ENCODE data around the gene SEMA3D.

The SEMA3D gene

GRCh38 chr7:85185424-85186082 lies 1.3 kb downstream of the SEMA3D start:
- Histone ChIP-seq H3K4ac (ENCODE audit: low read depth, low read length) (no peak overlapping the region), H4K91ac (ENCODE audit: low read depth, low read length) (no peak overlapping the region), H2BK5ac (ENCODE audit: low read depth, low read length, poor library complexity) (no peak overlapping the region), H2AK5ac (ENCODE audit: low read length) (no peak overlapping the region), H2BK12ac (ENCODE audit: low read length) (no peak overlapping the region), H3K36me3 (ENCODE audit: control insufficient read depth in 1 of 2, insufficient read depth in 2 of 2, low read length in 2 of 2) (no peaks in the 10 kb centered on the region), H2BK120ac (ENCODE audit: insufficient read depth, low read length, poor library complexity) (no peak overlapping the region), H2AFZ (ENCODE audit: insufficient read depth, low read length, poor library complexity) (peak overlapping the region; percentile 14), H3K27me3 (ENCODE audit: insufficient read depth, low read length) (no peaks in the 10 kb centered on the region), H3K79me1 (ENCODE audit: low read length) (no peaks in the 10 kb centered on the region), H4K8ac (ENCODE audit: low read depth, low read length) (no peak overlapping the region), H3K4me3 (ENCODE audit: low read depth, low read length) (peak overlapping the region; percentile 76), H3K18ac (ENCODE audit: low read length) (no peak overlapping the region), H3K79me2 (ENCODE audit: control insufficient read depth, insufficient read depth, low read length, poor library complexity) (no peaks in the 10 kb centered on the region), H3K27ac (ENCODE audit: low read depth, low read length) (no peak overlapping the region), H3K9me3 (ENCODE audit: insufficient read depth, low read depth, low read length) (no peaks in the 10 kb centered on the region), H3K4me1 (ENCODE audit: control insufficient read depth in 1 of 2, insufficient read depth in 2 of 2, low read length in 2 of 2) (no peaks in the 10 kb centered on the region), H3K4me2 (ENCODE audit: low read length) (peak overlapping the region; percentile 99), H3K14ac (ENCODE audit: low read length) (no peak overlapping the region), H4K12ac (ENCODE audit: low read depth, low read length) (no peak overlapping the region), H3K23ac (ENCODE audit: low read length) (no peak overlapping the region), H3K9ac (ENCODE audit: low read length) (no peak overlapping the region)
- DNase-seq, result peak in 1 of 2 donors; percentile 3
- no CpG with 5 or more reads among the region's 39 CpGs for WGBS (ENCODE audit: extremely low coverage, insufficient coverage, insufficient read length)

- no peaks in the 10 kb centered on the region for H3K9me3 ChIP-seq (ENCODE audit: insufficient read depth, low read depth, low read length)
- no peaks in the 10 kb centered on the region for H3K79me2 ChIP-seq (ENCODE audit: control insufficient read depth, insufficient read depth, low read length, poor library complexity)
- H3K27me3 ChIP-seq (ENCODE audit: insufficient read depth, low read length), result no peaks in the 10 kb centered on the region
- no peak overlapping the region for H2BK120ac ChIP-seq (ENCODE audit: insufficient read depth, low read length, poor library complexity)
- no peak overlapping the region for H2BK5ac ChIP-seq (ENCODE audit: low read depth, low read length, poor library complexity)
- no peak overlapping the region for H4K8ac ChIP-seq (ENCODE audit: low read depth, low read length)
- no peak overlapping the region for H3K4ac ChIP-seq (ENCODE audit: low read depth, low read length)
- peak overlapping the region; percentile 99 for H3K4me2 ChIP-seq (ENCODE audit: low read length)
- H4K91ac ChIP-seq (ENCODE audit: low read depth, low read length), result no peak overlapping the region
- H3K14ac ChIP-seq (ENCODE audit: low read length), result no peak overlapping the region
- no peak overlapping the region for H3K9ac ChIP-seq (ENCODE audit: low read length)
- H4K12ac ChIP-seq (ENCODE audit: low read depth, low read length), result no peak overlapping the region
- H3K23ac ChIP-seq (ENCODE audit: low read length), result no peak overlapping the region
- H3K27ac ChIP-seq (ENCODE audit: low read depth, low read length), result no peak overlapping the region
- no peaks in the 10 kb centered on the region for H3K4me1 ChIP-seq (ENCODE audit: control insufficient read depth in 1 of 2, insufficient read depth in 2 of 2, low read length in 2 of 2)
- no peak overlapping the region for H3K18ac ChIP-seq (ENCODE audit: low read length)
- H2BK12ac ChIP-seq (ENCODE audit: low read length), result no peak overlapping the region
- no peak for DNase-seq
- WGBS (ENCODE audit: extremely low coverage, insufficient coverage, insufficient read length), result no CpG with 5 or more reads among the region's 21 CpGs
- no peak overlapping the region for H2AK5ac ChIP-seq (ENCODE audit: low read length)
- H3K79me1 ChIP-seq (ENCODE audit: low read length), result no peaks in the 10 kb centered on the region
- no peaks in the 10 kb centered on the region for H3K36me3 ChIP-seq (ENCODE audit: control insufficient read depth in 1 of 2, insufficient read depth in 2 of 2, low read length in 2 of 2)
- no peak overlapping the region for H2AFZ ChIP-seq (ENCODE audit: insufficient read depth, low read length, poor library complexity)
- no peak overlapping the region for H3K4me3 ChIP-seq (ENCODE audit: low read depth, low read length)
Measured at GRCh38 chr7:85184599-85185423, 2.0 kb downstream of the SEMA3D start.

- no peak overlapping the region for H3K27ac ChIP-seq (ENCODE audit: low read depth, low read length)
- no CpG with 5 or more reads among the region's 3 CpGs for WGBS (ENCODE audit: extremely low coverage, insufficient coverage, insufficient read length)
- no peak overlapping the region for H3K4me2 ChIP-seq (ENCODE audit: low read length)
- no peak overlapping the region for H3K18ac ChIP-seq (ENCODE audit: low read length)
- H3K79me1 ChIP-seq (ENCODE audit: low read length), result no peaks in the 10 kb centered on the region
- no peak overlapping the region for H3K14ac ChIP-seq (ENCODE audit: low read length)
- no peak overlapping the region for H2BK12ac ChIP-seq (ENCODE audit: low read length)
- no peak overlapping the region for H4K8ac ChIP-seq (ENCODE audit: low read depth, low read length)
- H3K4me3 ChIP-seq (ENCODE audit: low read depth, low read length), result no peak overlapping the region
- no peak overlapping the region for H2BK5ac ChIP-seq (ENCODE audit: low read depth, low read length, poor library complexity)
- H2BK120ac ChIP-seq (ENCODE audit: insufficient read depth, low read length, poor library complexity), result no peak overlapping the region
- H3K79me2 ChIP-seq (ENCODE audit: control insufficient read depth, insufficient read depth, low read length, poor library complexity), result no peaks in the 10 kb centered on the region
- no peak for DNase-seq
- no peak overlapping the region for H4K12ac ChIP-seq (ENCODE audit: low read depth, low read length)
- no peaks in the 10 kb centered on the region for H3K4me1 ChIP-seq (ENCODE audit: control insufficient read depth in 1 of 2, insufficient read depth in 2 of 2, low read length in 2 of 2)
- no peak overlapping the region for H3K9ac ChIP-seq (ENCODE audit: low read length)
- H3K9me3 ChIP-seq (ENCODE audit: insufficient read depth, low read depth, low read length), result peaks cover 6% of the 10 kb centered on the region
- no peak overlapping the region for H2AK5ac ChIP-seq (ENCODE audit: low read length)
- H3K4ac ChIP-seq (ENCODE audit: low read depth, low read length), result no peak overlapping the region
- H2AFZ ChIP-seq (ENCODE audit: insufficient read depth, low read length, poor library complexity), result no peak overlapping the region
- no peak overlapping the region for H3K23ac ChIP-seq (ENCODE audit: low read length)
- no peak overlapping the region for H4K91ac ChIP-seq (ENCODE audit: low read depth, low read length)
- no peaks in the 10 kb centered on the region for H3K27me3 ChIP-seq (ENCODE audit: insufficient read depth, low read length)
- peaks cover 3 to 6% of the 10 kb centered on the region in 2 experiments for H3K36me3 ChIP-seq (ENCODE audit: control insufficient read depth in 1 of 2, insufficient read depth in 2 of 2, low read length in 2 of 2)
Measured at GRCh38 chr7:85183296-85183695, 3.6 kb downstream of the SEMA3D start.

- Histone ChIP-seq H3K9me3 (ENCODE audit: insufficient read depth, low read depth, low read length) (peaks cover 6% of the 10 kb centered on the region), H3K18ac (ENCODE audit: low read length) (no peak overlapping the region), H3K79me1 (ENCODE audit: low read length) (no peaks in the 10 kb centered on the region), H4K91ac (ENCODE audit: low read depth, low read length) (no peak overlapping the region), H3K4me3 (ENCODE audit: low read depth, low read length) (no peak overlapping the region), H3K36me3 (ENCODE audit: control insufficient read depth in 1 of 2, insufficient read depth in 2 of 2, low read length in 2 of 2) (peaks cover 3 to 6% of the 10 kb centered on the region in 2 experiments), H3K27ac (ENCODE audit: low read depth, low read length) (no peak overlapping the region), H3K14ac (ENCODE audit: low read length) (no peak overlapping the region), H2AFZ (ENCODE audit: insufficient read depth, low read length, poor library complexity) (no peak overlapping the region), H3K4ac (ENCODE audit: low read depth, low read length) (no peak overlapping the region), H2AK5ac (ENCODE audit: low read length) (no peak overlapping the region), H3K27me3 (ENCODE audit: insufficient read depth, low read length) (no peaks in the 10 kb centered on the region), H2BK12ac (ENCODE audit: low read length) (no peak overlapping the region), H2BK120ac (ENCODE audit: insufficient read depth, low read length, poor library complexity) (no peak overlapping the region), H3K23ac (ENCODE audit: low read length) (no peak overlapping the region), H3K4me2 (ENCODE audit: low read length) (no peak overlapping the region), H3K9ac (ENCODE audit: low read length) (no peak overlapping the region), H2BK5ac (ENCODE audit: low read depth, low read length, poor library complexity) (no peak overlapping the region), H3K4me1 (ENCODE audit: control insufficient read depth in 1 of 2, insufficient read depth in 2 of 2, low read length in 2 of 2) (no peaks in the 10 kb centered on the region), H4K12ac (ENCODE audit: low read depth, low read length) (no peak overlapping the region), H4K8ac (ENCODE audit: low read depth, low read length) (no peak overlapping the region), H3K79me2 (ENCODE audit: control insufficient read depth, insufficient read depth, low read length, poor library complexity) (no peaks in the 10 kb centered on the region)
- DNase-seq, result peak in 1 of 2 donors; percentile 32
- no CpG with 5 or more reads among the region's 2 CpGs for WGBS (ENCODE audit: extremely low coverage, insufficient coverage, insufficient read length)
Measured at GRCh38 chr7:85178531-85179298, 8.1 kb downstream of the SEMA3D start.

All from trophoblast cell (in vitro differentiated cells and primary cell).